Hippocampal formation (tissue), 2 donors: ENCODE data around the gene ZDHHC9.
"Not testable (repeated sequence)": the region's sequence is repeated elsewhere in the genome, so short reads cannot be mapped to it uniquely, and the experiment has no call there.

ENCODE experiments used
- DNase-seq, 2 donors: peaks; one replicate each; lab custom pipeline; 2025; lab: John Stamatoyannopoulos, UW

ZDHHC9 gene

DNA sequence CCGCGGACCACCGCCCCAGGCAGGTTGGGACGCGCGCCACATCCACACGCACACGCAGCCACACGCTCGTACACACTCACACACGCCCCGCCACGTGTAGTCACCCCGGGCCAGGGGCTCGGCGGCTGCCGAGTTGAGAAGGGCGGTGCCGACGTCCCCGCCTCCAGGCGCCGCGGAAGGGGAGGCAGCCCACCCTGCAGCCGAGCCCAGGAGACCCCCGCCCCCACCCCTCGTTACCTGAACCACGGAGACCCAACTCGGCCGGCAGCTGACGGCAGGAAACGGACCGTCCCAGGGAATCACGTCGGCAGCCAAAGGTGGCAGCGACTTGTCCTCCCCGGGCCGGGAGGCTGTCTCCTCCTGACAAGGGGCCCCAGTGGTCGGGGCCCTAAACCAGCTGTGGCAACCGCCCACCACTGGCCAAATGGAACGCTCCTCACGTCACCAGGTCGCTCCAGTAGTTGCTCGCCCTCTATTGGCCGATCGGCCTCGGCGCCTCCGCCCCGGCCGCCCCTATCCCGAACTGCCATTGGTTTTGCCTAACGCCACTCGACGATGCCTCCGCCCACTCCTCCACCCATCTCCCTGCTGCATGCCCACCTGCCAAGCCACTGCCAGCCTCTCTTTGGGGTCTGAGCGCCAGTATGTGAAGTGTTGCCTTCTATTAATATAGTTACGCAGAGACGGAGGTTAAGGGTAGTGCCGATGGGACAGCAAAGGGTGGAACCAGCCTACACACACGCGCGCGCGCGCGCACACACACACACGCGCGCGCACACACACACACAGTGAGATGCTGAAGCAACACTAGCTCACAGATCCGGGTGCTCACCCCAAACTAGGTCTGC is at the start of gene ZDHHC9:
Gene ZDHHC9 (minus strand): TSS at position 428 of the 848 bp plus-strand sequence. CDS start 1,941 bp downstream, outside the sequence.
- peak; percentile 80 to 83 for DNase-seq

DNA sequence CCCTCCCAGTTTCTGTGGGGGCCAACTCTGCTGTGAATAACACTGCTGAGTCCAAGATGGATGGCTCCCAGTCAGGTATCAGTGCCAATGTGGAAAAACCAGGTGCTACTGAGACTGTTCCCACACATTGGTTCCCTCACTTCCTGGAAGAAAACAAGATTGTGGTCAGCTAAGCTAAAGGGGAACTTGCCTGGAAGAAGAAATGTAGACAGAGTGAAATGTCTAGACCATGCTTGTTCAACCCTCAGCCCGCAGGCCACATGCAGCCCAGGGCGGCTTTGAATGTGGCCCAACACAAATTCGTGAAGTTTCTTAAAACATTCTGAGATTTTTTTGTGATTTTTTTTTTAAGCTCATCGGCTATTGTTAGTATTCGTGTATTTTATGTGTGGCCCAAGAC is 33.7 kb upstream of the ZDHHC9 start:
- DNase-seq = no peak

DNA sequence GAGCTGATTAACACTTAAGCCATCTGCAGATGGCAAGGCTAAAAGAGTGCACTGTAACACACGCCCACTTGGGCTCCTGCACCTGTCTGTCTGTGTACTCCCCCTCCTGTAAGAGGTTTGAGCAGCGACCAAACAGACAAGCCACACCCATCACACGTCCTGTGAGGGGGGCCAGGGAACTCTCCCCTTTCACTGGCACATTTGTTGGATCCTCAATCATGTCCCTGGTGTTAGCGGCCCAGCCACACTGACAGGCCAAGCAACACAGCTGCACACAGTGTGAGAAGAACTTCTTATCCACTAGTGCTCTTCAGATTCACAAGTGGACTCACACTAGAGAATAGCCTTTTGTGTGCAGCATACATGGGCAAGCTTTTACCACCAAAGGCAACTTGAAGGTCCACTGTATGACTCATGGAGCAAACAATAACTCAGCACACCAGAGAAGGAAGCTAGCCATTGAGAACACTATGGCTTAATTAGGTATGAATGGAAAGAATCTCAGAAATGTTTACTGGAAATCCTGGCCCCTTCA is 33.2 kb upstream of the ZDHHC9 start:
- DNase-seq = no peak

DNA sequence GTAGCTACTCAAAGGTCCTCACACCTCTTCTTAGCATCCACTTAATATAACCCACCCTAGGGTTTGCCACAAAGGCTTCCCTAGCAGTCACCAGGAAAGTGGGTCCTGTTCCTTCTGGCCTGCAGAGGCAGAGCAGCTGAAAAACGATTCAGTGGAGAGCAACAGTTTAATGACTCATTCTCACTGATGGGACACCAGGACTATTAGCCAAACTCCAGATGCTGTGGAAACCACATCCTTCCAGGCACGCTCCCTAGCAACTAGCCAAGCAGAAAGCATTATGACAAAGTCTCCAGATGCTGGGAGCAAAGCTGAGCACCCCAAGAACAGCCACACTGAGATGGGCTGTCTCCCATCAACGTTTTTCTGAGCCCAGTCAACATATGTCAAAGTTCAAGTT is 32.0 kb upstream of the ZDHHC9 start:
- no peak for DNase-seq

DNA sequence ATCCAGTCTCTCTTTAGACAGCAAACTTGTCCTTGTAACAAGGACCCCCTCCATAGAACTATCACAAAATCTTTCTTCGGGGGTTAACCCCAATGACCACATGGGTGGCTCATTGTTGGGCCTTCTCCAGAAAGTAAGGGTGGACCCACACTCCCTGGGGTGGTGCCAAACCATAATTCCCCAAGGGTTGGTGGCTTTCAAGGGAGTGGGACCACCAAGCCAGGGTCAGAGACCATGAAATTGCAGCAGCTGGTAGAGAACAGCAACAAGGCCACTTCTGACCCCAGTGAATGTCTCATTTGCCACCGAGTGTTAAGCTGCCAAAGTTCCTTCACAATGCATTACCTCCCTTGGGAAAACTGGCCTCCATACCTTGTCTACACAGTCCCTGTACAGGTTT is 28.8 kb upstream of the ZDHHC9 start:
- no peak for DNase-seq

DNA sequence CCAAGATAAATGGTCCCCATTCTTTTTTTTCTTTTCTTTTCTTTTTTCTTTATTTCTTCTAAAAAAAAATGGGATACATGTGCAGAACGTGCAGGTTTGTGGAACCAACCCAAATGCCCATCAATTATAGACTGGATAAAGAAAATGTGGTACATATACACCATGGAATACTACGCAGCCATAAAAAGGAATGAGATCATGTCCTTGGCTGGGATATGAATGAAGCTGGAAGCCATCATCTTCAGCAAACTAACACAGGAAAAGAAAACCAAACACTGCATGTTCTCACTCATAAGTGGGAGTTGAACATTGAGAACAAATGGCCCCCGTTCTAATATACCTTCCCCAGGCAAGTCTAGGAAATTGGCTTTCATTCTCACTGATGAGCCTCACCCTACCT is 22.6 kb upstream of the ZDHHC9 start:
- not testable (repeated sequence) for DNase-seq

DNA sequence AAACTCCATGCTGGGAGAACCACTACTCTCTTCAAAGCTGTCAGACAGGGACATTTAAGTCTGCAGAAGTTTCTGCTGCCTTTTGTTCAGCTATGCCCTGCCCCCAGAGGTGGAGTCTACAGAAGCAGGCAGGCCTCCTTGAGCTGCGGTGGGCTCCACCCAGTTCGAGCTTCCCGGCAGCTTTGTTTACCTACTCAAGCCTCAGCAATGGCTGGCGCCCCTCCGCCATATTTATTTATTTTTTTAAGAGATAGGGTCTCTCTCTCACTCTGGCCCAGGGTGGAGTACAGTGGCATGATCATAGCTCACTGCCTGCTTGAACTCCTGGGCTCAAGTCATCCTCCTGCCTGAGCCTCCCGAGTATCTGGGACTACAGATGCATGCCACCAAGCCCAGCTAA is 15.4 kb upstream of the ZDHHC9 start:
- not testable (repeated sequence) for DNase-seq

DNA sequence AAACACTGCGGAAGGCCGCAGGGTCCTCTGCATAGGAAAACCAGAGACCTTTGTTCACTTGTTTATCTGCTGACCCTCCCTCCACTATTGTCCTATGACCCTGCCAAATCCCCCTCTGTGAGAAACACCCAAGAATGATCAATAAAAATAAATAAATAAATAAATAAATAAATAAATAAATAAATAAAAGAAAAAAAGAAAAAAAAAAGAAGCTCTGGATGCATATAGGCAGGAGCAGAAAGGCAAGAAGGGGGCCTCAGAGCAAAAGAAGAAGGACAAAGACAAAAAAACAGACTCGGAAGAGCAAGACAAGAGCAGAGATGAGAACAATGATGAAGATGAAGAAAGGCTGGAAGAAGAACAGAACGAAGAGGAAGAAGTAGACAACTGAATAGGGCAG is 8.1 kb upstream of the ZDHHC9 start:
- not testable (repeated sequence) for DNase-seq

DNA sequence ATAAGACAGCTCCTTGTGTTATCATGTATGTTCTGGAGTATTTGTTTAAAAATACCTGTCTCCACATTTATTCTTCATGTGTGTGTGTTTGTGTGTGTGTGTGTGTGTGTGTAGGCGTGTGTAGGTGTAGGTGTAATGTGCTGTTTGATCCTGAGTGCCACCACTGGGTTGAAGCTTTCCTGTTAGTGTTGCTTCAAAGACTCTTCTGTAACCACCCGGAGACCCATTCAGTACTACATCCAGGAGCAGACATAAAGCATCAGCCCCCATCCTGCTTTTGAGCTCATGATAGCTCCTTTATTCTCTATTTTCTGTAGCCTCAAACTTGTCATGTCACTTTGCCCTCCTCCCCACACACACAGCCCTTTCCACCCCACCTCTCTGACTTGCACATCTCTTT is 3.0 kb upstream of the ZDHHC9 start:
- DNase-seq = no peak

DNA sequence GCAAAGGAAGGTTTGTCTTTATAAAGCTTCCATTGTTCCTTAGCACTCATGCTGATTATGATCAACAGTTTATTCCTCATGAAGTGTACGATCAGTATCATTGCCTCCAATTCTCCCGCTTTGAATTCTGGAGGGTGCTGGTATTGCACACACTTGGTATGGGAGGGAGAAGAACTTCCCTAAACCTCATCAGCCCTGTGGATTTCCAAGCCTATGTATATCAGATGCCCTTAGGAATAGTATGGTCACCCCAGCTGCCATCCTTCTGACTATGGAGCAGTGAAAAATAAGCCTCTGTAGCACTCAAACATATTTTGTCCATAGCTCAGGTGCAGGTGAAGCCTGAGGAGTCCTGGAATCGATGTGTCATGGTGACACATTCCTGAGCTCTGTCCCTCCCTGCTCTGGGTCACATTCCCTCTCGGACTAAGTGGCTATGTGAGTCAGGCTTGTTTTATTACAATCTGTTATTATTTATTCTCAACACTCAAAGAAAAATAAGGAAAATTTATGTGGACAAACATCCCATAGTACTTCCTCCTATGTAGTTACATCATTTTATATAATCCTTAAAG is 2.0 kb upstream of the ZDHHC9 start:
- no peak for DNase-seq

DNA sequence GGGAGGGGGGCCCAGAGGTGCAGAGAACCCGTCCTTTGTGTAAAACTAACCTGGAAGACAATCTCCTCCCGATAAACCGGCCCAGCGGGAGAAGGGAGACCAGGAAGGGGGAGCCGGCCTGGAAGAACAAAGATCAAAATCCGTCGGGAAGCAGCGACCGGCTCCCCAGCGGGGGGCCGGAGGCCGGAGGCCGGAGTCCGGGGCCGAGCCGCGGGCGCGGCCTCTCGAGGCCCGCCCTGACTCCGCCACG is 552 bp downstream of the ZDHHC9 start:
- no peak for DNase-seq

DNA sequence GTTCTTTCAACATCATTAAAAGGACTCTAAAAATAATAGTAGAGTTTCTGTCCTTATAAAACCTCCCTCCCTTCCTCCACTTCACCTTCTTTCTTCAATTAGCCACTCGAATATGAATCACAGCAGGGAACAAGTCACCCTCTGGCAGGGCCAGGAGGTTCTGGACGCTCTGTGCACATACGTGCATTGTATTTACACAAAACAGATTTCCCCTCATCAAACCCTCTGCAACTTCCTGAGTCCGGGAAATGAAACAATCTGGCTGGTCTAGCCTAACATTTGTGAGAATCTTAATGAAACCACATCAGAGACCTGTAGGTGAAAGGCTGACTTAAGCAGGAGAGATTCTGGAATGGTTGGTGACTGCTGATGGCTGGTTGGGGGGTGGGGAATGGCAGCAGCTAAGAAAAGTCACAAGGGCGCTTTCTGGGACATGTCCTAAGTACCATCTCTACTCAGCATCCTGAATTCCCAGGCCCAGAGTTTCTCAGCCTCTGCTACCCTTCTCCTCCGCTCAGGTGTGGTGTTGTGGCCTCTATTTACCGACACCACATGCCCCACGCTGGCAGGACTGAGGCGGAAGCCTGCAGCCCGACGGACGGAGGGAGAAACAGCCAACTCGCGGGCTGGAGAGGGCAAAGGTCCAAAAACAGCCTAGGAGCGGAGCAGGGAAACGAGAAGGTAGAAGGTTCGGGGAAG is 1.0 kb downstream of the ZDHHC9 start:
- DNase-seq = no peak

DNA sequence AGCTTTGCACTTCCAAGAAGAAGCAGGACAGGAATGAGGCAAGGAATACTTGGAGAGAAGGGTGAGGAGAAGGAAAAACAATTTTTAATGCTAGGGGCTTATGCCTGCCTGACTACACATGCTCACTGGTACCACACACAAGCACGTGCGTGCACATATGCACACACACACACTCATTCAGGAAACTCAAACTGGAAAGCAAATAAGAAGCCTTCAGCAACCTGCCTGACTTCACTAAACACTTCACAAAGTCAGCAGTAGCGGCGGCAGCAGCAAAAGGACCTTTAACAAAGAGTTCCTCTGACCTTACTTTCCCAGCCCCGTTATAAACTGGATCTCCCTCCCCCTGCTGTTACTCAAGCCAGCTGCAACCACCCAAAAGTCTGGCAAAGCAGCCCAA is 3.3 kb downstream of the ZDHHC9 start:
- no peak for DNase-seq

DNA sequence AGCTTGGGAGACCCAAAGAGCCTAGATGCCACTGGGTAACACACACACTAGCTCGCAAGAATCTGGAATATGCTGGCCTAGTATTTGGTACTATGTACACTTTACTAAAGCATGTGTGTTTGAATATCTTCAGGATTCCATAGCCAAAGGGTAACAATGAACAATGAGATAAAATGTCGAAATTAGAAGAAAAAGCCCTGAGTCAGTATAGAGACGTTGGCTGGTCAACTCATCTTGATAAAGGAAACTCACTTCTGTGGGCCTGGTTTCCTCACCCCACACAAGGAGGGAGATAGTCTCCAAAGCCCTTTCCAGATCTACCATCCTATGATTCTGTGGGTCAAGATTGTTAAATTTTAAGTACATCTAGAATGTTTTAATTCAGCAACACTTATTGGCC is 6.9 kb downstream of the ZDHHC9 start:
- DNase-seq = no peak

DNA sequence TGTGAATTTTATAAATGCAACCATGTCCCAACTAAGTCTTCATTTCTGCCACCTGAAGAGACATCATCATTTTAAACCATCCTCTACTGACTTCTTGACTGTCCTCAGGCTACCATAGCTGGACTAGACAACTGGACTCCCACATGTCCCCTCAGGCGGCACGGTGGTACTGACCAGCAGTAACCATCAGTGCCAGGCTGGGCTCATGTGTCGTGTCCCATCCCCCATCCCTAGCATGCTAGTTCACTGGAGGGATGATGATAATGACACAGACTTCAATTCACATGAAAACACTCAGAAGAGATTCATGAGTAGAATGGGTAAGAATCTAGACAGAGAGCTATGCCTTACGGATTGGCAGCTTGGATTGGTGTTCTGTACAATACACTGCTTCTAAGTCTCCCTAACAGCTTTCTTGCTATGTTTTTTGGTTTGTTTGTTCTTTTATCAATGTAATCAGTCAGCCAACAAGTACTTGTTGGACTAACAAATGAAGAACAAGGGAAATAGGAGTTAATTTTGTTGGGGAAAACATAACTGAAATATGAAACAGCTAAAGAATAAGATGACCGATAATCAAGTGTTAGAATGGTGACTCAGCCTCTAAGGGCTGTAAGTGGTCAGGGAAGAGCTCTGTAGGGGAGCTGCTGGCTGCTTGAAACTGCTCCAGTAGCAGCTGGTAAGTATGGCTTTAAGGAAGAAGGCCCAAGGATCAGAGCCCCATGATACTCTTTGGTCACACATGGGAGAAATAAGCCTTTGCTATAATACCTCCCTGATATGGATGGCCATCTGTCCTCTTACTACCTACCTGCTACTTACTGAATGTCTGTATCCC is 10.3 kb downstream of the ZDHHC9 start:
- peak in 1 of 2 donors; percentile 50 for DNase-seq

DNA sequence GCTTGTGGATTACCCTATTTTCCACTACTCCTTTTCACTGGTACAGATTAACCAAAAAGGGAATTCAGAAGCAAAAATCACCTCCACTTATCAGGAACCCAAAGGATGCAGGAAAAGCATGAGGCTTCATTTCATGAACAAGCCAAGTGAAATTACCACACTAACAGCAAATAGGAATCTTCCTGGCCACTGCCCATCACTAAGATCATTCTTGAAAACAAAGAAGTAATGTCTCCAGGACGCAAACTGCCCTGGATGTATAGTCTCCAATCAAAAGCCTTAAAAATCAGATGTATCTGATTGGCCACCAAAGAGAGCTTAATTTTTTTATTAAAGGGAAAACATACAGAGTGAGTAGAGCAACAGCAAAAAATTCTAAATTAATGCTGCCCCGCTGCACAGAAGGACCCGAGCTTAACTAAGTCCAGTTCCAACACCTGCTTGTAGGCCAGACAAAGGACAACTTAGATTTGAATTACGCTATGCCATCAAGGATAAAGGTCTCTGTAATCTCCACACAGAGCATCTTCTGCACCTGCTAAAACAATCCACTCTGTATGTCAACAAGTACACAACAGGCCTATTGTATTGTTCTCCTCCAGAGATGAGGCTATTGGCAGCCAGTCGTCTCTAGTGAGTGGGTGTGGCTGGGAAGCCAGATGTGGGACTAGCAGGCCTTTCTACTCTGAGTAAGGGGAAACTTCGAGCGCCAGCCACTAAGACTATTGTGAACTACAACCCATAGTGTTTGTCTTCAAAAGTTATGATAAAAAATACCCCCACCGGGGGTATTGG is 12.4 kb downstream of the ZDHHC9 start:
- DNase-seq = peak; percentile 39 to 91

DNA sequence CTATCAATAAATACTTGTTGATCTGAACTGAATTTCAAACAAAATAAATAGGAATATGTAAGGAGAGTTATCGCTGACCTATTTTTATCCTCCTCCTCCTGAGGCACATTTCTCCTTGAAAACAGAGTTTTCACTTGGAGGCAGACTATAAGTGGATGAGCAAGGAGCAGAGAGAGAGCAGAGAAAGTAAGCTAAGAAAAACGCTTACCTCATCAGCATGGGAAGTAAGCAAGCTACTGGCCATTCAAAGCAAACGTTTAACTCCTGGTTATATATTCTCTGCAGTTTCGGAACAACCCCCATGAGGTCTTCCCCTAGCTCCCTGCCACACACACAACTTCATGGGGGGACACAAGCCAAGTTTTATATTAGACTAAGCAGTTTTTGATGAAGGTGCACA is 13.2 kb downstream of the ZDHHC9 start:
- DNase-seq = no peak

DNA sequence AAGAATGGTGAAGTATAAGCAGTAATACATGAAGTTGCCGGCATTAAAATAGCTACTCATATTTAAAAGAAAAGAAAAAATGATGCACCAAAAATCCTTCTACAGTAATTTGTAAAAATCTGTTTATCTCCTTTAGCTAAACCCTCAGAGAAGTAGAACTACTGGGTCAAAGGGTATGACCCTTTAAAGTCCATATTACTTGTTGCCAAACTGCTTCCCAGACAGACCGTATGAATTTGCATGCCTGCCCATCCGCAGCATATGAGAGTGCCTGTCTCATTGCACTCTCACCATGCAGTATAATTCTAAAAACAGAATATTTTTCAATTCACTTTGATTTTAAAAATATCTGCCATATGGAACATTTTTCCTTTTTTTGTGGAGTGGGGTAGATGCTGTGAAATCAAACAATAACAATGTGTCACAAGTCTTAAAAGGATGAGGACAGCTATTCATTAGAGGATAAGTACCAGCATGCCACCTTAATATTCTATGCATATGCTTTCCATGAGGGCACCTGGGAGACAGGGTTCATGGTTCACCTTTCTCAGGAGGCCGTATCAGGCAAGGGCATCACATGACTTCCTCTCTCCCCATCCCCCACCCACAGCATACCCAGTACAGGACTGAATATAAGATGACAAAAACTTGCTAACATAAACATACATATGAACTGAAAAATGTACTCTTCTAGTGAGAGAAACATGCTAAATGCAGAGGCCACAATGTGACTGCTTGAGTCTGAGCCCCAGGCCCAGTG is 17.8 kb downstream of the ZDHHC9 start:
- no peak for DNase-seq

DNA sequence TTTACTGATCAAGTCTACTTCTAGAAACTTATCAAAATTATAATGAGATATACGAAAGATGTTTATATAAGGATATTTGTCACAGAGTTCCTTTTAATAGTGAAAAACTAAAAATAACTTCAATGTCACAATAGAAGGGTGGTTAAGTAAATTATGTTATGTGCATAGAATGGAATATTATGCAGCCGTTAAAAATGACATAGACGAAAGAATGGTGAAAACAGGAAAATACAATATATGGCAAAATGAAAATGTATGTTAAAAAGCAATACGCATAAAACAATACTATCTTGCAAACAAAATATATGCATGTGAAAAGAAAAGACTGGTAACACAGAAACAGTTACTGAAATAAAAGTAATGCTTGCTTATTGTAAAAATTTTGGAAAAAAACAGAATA is 19.1 kb downstream of the ZDHHC9 start:
- no peak for DNase-seq

DNA sequence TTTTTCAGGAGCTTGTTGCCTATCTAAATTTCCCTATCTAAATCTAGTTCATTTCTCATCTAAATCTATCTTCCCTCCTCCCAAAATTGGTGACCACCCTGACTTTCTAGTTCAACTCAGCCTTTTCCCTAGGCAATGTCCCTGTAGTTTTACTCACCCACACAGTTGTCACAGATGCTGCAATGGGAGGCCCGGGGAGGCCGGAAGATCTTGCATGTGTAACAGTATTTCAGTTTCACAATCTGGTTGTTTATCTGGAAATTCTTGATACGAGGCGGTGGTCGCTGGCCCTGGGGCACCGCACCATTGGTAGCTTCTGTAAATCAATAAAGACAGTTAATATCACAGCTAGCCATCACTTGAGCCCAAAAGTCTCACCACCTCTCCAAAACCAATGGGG is 20.2 kb downstream of the ZDHHC9 start:
- DNase-seq = no peak

DNA sequence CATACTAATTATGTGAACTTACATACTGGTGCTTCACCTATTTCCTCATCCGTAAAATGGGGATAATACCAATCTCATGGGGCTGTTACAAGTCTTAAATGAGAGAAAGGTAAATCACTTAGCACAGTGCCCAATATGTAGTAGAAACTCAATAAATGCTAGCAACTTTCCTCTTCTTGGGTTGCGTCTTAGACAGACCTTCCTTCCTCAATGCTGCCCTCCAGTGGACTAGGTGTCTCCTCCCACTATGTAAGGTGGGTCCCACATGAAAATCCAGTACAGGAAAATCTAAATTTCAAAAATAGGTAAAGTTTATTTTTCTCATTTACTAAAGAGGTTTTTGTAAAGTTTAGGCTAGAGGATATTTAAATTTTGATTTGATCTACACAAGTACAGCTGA is 20.6 kb downstream of the ZDHHC9 start:
- DNase-seq = no peak
